RWPE2 (cell line): ENCODE data around the gene CDO1.

Experiments
- ATAC-seq: fragments of 200-7000 bp; cut with Tn5 transposase; 3 replicates; pipeline ENCODE4 v1.9.1; 2021; ENCODE audit warnings: low read depth
- DNase-seq: peaks from one replicate; pipeline ENCODE4 v3.0.0-alpha.2; 2020; ENCODE audit warnings: low spot score
- H3K27ac ChIP-seq: fragments of 450-650 bp; 2 replicates; pipeline ENCODE4 v1.5.1; 2017; ENCODE audit warnings: mild to moderate bottlenecking; ENCODE audit not compliant: poor library complexity, severe bottlenecking
- H3K27me3 ChIP-seq: fragments of 250-450 bp; sonication (Bioruptor Pico); 2 replicates; pipeline ENCODE4 v1.5.1; 2021; ENCODE audit warnings: mild to moderate bottlenecking, moderate library complexity; ENCODE audit not compliant: insufficient read depth, poor library complexity, severe bottlenecking
- H3K36me3 ChIP-seq: fragments of 250-450 bp; sonication (Bioruptor Pico); 2 replicates; pipeline ENCODE4 v1.5.1; 2020; ENCODE audit warnings: low read depth, mild to moderate bottlenecking, moderate library complexity
- H3K4me1 ChIP-seq: fragments of 250-450 bp; sonication (Bioruptor Pico); 2 replicates; pipeline ENCODE4 v1.5.1; 2021; ENCODE audit warnings: mild to moderate bottlenecking, moderate library complexity; ENCODE audit not compliant: insufficient read depth, poor library complexity, severe bottlenecking
- H3K4me3 ChIP-seq: fragments of 250-450 bp; sonication (Bioruptor Pico); 2 replicates; pipeline ENCODE4 v1.5.1; 2021; ENCODE audit warnings: mild to moderate bottlenecking, moderate library complexity; ENCODE audit not compliant: severe bottlenecking
- H3K9me3 ChIP-seq: fragments of 250-450 bp; sonication (Bioruptor Pico); 2 replicates; pipeline ENCODE4 v1.5.1; 2021; ENCODE audit warnings: mild to moderate bottlenecking, moderate library complexity; ENCODE audit not compliant: severe bottlenecking
- CTCF ChIP-seq: fragments of 450-650 bp; IDR thresholded peaks from one replicate; pipeline ENCODE4 v1.5.1; 2017; ENCODE audit warnings: mild to moderate bottlenecking, moderate library complexity; ENCODE audit not compliant: poor library complexity, severe bottlenecking

Gene CDO1

GRCh38 chr5:115755675-115756074 is 60.8 kb downstream of the CDO1 start:
- no peak overlapping the region for H3K4me3 ChIP-seq
- no peak for DNase-seq

More at GRCh38 chr5:115755675-115756074, 60.8 kb downstream of the CDO1 start:
- H3K9me3 ChIP-seq, result no peaks in the 10 kb centered on the region
- H3K27ac ChIP-seq, result no peak overlapping the region
- no peaks in the 10 kb centered on the region for H3K36me3 ChIP-seq
- H3K4me1 ChIP-seq, result no peaks in the 10 kb centered on the region
- H3K27me3 ChIP-seq, result peaks cover 5% of the 10 kb centered on the region
- no peak for TF ChIP-seq CTCF
- no peak for ATAC-seq
